ENCODE results near the gene ATIC.

The ATIC gene

GRCh38 chr2:215376103-215376780 lies 64.4 kb downstream of the ATIC start:
- DNase-seq (ENCODE audit: low spot score) = no peak

- no peak for DNase-seq (ENCODE audit: low spot score)
These were observed 65.4 kb downstream of the ATIC start for GRCh38 chr2:215377283-215377682.

- DNase-seq (ENCODE audit: low spot score) = no peak
These were observed 66.2 kb downstream of the ATIC start for GRCh38 chr2:215378045-215378444.

- DNase-seq (ENCODE audit: low spot score) = no peak
These were observed 67.2 kb downstream of the ATIC start for GRCh38 chr2:215379039-215379438.

- no peak for DNase-seq (ENCODE audit: low spot score)
These were observed 68.1 kb downstream of the ATIC start for GRCh38 chr2:215379948-215380347.

GRCh38 chr2:215380699-215381098 lies 68.8 kb downstream of the ATIC start:
- no peak for DNase-seq (ENCODE audit: low spot score)

GRCh38 chr2:215382011-215382410 lies 70.2 kb downstream of the ATIC start:
- no peak for DNase-seq (ENCODE audit: low spot score)

- no peak for DNase-seq (ENCODE audit: low spot score)
These were observed 70.6 kb downstream of the ATIC start for GRCh38 chr2:215382480-215382879.

- DNase-seq (ENCODE audit: low spot score) = no peak
These were observed 71.9 kb downstream of the ATIC start for GRCh38 chr2:215383652-215384279.

- no peak for DNase-seq (ENCODE audit: low spot score)
These were observed 72.9 kb downstream of the ATIC start for GRCh38 chr2:215384710-215385109.

GRCh38 chr2:215386566-215386965 lies 74.7 kb downstream of the ATIC start:
- no peak for DNase-seq (ENCODE audit: low spot score)

- no peak for DNase-seq (ENCODE audit: low spot score)
These were observed 76.3 kb downstream of the ATIC start for GRCh38 chr2:215388002-215388728.

GRCh38 chr2:215390550-215390913 lies 78.7 kb downstream of the ATIC start:
- DNase-seq (ENCODE audit: low spot score) = no peak

GRCh38 chr2:215391531-215391930 lies 79.7 kb downstream of the ATIC start:
- no peak for DNase-seq (ENCODE audit: low spot score)

GRCh38 chr2:215392164-215392563 lies 80.3 kb downstream of the ATIC start:
- DNase-seq (ENCODE audit: low spot score) = no peak

GRCh38 chr2:215392687-215393270 lies 80.9 kb downstream of the ATIC start:
- DNase-seq (ENCODE audit: low spot score) = no peak

- no peak for DNase-seq (ENCODE audit: low spot score)
These were observed 82.4 kb downstream of the ATIC start for GRCh38 chr2:215394102-215394805.

GRCh38 chr2:215395687-215396460 lies 84.0 kb downstream of the ATIC start:
- no peak for DNase-seq (ENCODE audit: low spot score)

- no peak for DNase-seq (ENCODE audit: low spot score)
These were observed 84.9 kb downstream of the ATIC start for GRCh38 chr2:215396595-215397313.

- DNase-seq (ENCODE audit: low spot score) = no peak
These were observed 85.9 kb downstream of the ATIC start for GRCh38 chr2:215397632-215398341.

Data from hepatic stellate cell (primary cell).